Right lung (tissue), 5 donors: ENCODE results near the gene SPG11. TPM values are rescaled to one million over a fixed set of nuclear protein-coding genes. Genes with fewer than 3 reads are reported as not detected.

Source experiments
- DNase-seq, 2 donors: peaks; one replicate each; pipeline ENCODE4 v3.0.0-alpha.2; 2013
- polyA plus RNA-seq, 5 donors: library from polyadenylated mRNA; unstranded; fragments of 120-200 nt; gene quantifications; one replicate each; pipeline versions ENCODE4 v1.2.1 to v1.2.3, GENCODE V29; 2013; ENCODE audit warnings: inconsistent platforms in 1 of 5, low replicate concordance in 1 of 5; ENCODE audit not compliant: insufficient read length in 5 of 5, insufficient read depth in 1 of 5

SPG11 gene
- polyA plus RNA-seq, 5 donors, result 73.3 to 87.4 (median 79.5) TPM

DNA sequence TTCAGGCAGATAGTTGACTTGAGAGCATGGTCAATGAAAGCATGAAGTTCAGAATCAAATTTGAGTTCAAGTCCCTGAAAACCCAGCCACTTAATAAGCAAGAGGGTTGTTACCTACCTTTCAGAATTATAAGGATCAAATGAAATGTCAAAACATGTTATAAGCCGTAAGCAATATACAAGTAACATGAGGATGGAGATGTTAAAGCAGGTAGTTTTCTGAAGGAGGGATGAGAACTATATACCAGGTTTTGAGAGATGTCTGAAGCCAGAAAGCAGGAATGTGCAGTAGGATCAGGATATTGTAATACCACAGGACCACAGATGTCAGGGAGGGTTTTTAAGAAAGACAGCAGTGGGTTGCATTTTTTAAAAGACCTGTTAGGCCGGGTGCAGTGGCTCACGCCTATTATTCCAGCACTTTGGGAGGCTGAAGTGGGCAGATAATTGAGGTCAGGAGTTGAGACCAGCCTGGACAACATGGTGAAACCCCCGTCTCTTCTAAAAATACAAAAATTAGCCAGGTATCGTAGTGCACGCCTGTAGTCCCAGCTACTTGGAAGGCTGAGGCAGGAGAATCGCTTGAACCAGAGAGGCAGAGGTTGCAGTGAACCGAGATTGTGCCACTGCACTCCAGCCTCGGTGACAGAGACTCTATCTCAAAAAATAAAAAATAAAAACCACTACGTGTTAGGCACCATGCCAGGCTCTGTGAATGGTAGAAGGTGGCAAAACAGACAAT, 133.4 kb downstream of the SPG11 start:
- no peak for DNase-seq

DNA sequence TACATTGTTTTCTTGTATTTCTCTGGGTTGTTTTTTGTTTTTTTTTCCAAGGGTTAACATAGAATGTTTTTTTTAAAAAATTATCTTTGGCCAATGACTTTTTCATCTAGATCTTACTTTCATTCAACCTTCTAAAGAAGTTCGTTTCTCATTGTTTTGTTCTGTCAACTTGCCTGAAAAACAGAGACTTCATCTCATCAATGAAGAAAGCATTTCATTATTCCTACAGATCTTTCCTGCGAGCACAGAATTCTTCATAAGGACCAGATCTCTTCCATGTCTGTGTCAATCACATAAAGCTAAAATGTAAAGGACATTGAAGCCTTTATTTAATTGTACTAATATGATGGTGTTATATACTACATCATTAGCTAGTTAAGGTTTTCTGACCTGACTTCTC, 136.2 kb downstream of the SPG11 start:
- no peak for DNase-seq

DNA sequence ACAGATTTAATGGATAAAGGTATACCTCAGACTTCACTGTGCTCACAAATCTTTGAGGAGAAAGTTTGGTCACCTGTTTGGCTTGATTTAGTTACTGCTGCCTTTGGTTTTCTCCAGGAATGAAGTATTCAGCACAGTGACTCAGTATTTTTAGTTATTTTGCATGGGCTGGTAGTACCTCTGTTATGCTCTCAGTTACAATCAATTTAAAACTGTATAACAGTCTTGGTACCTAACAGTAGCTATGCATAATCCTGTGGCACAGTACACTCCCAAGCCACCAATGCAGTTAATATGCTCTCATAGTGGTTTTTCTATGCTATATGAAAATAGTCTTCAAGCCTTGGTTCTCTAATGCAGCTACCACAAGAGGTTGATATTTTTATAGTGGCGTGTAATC, 138.4 kb downstream of the SPG11 start:
- DNase-seq, result no peak

DNA sequence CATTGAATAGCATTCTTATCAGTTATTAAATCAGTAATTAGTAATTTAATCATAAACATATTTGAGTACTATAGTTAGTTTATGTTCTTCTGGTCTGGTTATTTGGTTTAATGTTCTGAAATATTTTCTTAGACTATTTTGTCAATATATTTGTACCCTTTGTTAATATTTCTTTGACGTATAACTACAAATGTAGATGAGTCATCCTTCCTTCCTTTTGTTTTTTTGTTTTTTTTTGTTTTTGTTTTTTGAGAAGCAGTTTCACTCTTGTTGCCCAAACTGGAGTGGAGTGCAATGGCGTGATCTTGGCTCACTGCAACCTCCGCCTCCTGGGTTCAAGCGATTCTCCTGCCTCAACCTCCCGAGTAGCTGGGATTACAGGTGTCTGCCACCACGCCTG, 143.9 kb downstream of the SPG11 start:
- DNase-seq, result no peak

DNA sequence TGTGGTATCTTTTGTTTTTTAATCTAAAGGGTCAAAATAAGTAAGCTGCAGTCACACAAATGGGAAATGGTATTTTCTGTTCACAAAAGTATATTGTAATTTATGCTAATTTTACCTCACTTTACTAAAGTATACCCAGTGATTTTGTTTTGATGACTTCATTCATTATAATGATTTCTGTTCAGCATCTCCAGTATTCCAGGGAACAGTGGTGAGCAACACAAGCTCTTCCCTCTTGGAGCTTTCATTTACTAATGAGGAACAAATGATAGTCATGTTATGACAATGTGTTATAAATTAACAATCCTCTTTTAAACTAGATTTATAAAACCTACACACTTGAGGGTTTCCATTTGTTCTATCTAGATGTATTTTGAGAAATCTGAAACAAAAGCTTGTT, 147.0 kb downstream of the SPG11 start:
- DNase-seq, result no peak

Other genes with a start within 250 kb of the SPG11 start
- gene CTDSPL2, start 236.0 kb downstream of the SPG11 start, polyA plus RNA-seq, result 10 to 100 TPM; 43.5 to 80.6 (median 75.4) TPM
- gene EIF3J, start 126.5 kb downstream of the SPG11 start, polyA plus RNA-seq, result 10 to 100 TPM; 80.9 to 99.0 (median 95.2) TPM
- 1 to 10 TPM in 4 of 5 donors, under 1 TPM in 1; 0.68 to 1.6 (median 1.2) TPM for gene PATL2, start 47.7 kb upstream of the SPG11 start, polyA plus RNA-seq
- 1,000 to 10,000 TPM; 1,333 to 1,801 (median 1,405) TPM for gene B2M, start 47.9 kb upstream of the SPG11 start, polyA plus RNA-seq
- 10 to 100 TPM; 19.9 to 28.4 (median 22.6) TPM for gene TRIM69, start 72.9 kb upstream of the SPG11 start, polyA plus RNA-seq